ENCODE results near the gene WWTR1.

WWTR1 gene

GRCh38 chr3:149667576-149667975, 9.8 kb upstream of the WWTR1 start:
- no peaks in the 10 kb centered on the region for H3K27me3 ChIP-seq (ENCODE audit: insufficient read depth, low read length)
- no peak overlapping the region for H3K27ac ChIP-seq (ENCODE audit: low read depth, low read length, poor library complexity, severe bottlenecking)
- no peaks in the 10 kb centered on the region for H4K20me1 ChIP-seq (ENCODE audit: insufficient read depth, low read length)
- H3K9me2 ChIP-seq (ENCODE audit: low read depth, low read length), result no peaks in the 10 kb centered on the region
- no peaks in the 10 kb centered on the region for H3K79me2 ChIP-seq (ENCODE audit: insufficient read depth, low read length)
- no peak overlapping the region for H3K4me2 ChIP-seq (ENCODE audit: low read length)
- no peak overlapping the region for H3K4me3 ChIP-seq (ENCODE audit: low read depth, low read length, poor library complexity, severe bottlenecking)
- no peak overlapping the region for H3K9ac ChIP-seq (ENCODE audit: low read length)
- H3K9me3 ChIP-seq (ENCODE audit: low read length), result no peaks in the 10 kb centered on the region
- no peak overlapping the region for H2AFZ ChIP-seq (ENCODE audit: low read length)
- no peaks in the 10 kb centered on the region for H3K36me3 ChIP-seq (ENCODE audit: insufficient read depth, low read length)
- no peaks in the 10 kb centered on the region for H3K4me1 ChIP-seq (ENCODE audit: insufficient read depth, low read length, severe bottlenecking)
- TF ChIP-seq CTCF (IDR thresholded peaks at IDR 0.05; ENCODE audit: low read length) (no peak), EZH2 (IDR thresholded peaks at IDR 0.05; ENCODE audit: borderline replicate concordance, low read length) (no peak)
- no peaks in the 10 kb centered on the region for H3F3A ChIP-seq (ENCODE audit: insufficient read depth, low read length)

GRCh38 chr3:149663966-149664365, 6.1 kb upstream of the WWTR1 start:
- Histone ChIP-seq H3F3A (ENCODE audit: insufficient read depth, low read length) (no peaks in the 10 kb centered on the region), H4K20me1 (ENCODE audit: insufficient read depth, low read length) (no peaks in the 10 kb centered on the region)
- TF ChIP-seq CTCF (IDR thresholded peaks at IDR 0.05; ENCODE audit: low read length) (no peak), EZH2 (IDR thresholded peaks at IDR 0.05; ENCODE audit: borderline replicate concordance, low read length) (no peak)

GRCh38 chr3:149662240-149662887, 4.5 kb upstream of the WWTR1 start:
- Histone ChIP-seq H3F3A (ENCODE audit: insufficient read depth, low read length) (no peaks in the 10 kb centered on the region), H3K4me1 (ENCODE audit: insufficient read depth, low read length, severe bottlenecking) (no peaks in the 10 kb centered on the region), H3K4me2 (ENCODE audit: low read length) (no peak overlapping the region), H3K9ac (ENCODE audit: low read length) (no peak overlapping the region), H3K27ac (ENCODE audit: low read depth, low read length, poor library complexity, severe bottlenecking) (no peak overlapping the region), H4K20me1 (ENCODE audit: insufficient read depth, low read length) (no peaks in the 10 kb centered on the region), H3K4me3 (ENCODE audit: low read depth, low read length, poor library complexity, severe bottlenecking) (no peak overlapping the region), H3K9me3 (ENCODE audit: low read length) (no peaks in the 10 kb centered on the region), H3K9me2 (ENCODE audit: low read depth, low read length) (no peaks in the 10 kb centered on the region), H2AFZ (ENCODE audit: low read length) (no peak overlapping the region), H3K27me3 (ENCODE audit: insufficient read depth, low read length) (no peaks in the 10 kb centered on the region; the same call in 1 of the 2 replicates), H3K79me2 (ENCODE audit: insufficient read depth, low read length) (no peaks in the 10 kb centered on the region), H3K36me3 (ENCODE audit: insufficient read depth, low read length) (no peaks in the 10 kb centered on the region)
- TF ChIP-seq EZH2 (IDR thresholded peaks at IDR 0.05; ENCODE audit: borderline replicate concordance, low read length) (no peak), CTCF (IDR thresholded peaks at IDR 0.05; ENCODE audit: low read length) (no peak)

More at GRCh38 chr3:149663966-149664365, 6.1 kb upstream of the WWTR1 start:
- no peaks in the 10 kb centered on the region for H3K27me3 ChIP-seq (ENCODE audit: insufficient read depth, low read length)
- no peak overlapping the region for H3K9ac ChIP-seq (ENCODE audit: low read length)
- H3K4me2 ChIP-seq (ENCODE audit: low read length), result no peak overlapping the region
- H3K36me3 ChIP-seq (ENCODE audit: insufficient read depth, low read length), result no peaks in the 10 kb centered on the region
- no peak overlapping the region for H3K4me3 ChIP-seq (ENCODE audit: low read depth, low read length, poor library complexity, severe bottlenecking)
- H3K4me1 ChIP-seq (ENCODE audit: insufficient read depth, low read length, severe bottlenecking), result no peaks in the 10 kb centered on the region
- H3K27ac ChIP-seq (ENCODE audit: low read depth, low read length, poor library complexity, severe bottlenecking), result no peak overlapping the region
- no peak overlapping the region for H2AFZ ChIP-seq (ENCODE audit: low read length)
- no peaks in the 10 kb centered on the region for H3K79me2 ChIP-seq (ENCODE audit: insufficient read depth, low read length)
- H3K9me2 ChIP-seq (ENCODE audit: low read depth, low read length), result no peaks in the 10 kb centered on the region
- no peaks in the 10 kb centered on the region for H3K9me3 ChIP-seq (ENCODE audit: low read length)

Measured in OCI-LY1 (cell line).